HepG2 (cell line): ENCODE measurements around the gene NELFB. TPM values are rescaled to one million over a fixed set of nuclear protein-coding genes. Genes with fewer than 3 reads are reported as not detected.
A peak's percentile ranks its signal among the peaks of the same experiment; 100 is the strongest.

ENCODE experiments used
- AHR ChIP-seq: IDR thresholded peaks from 2 replicates; pipeline ENCODE4 v1.6.1; 2018; ENCODE audit warnings: missing genetic modification reagents, missing compliant biosample characterization
- ATF7 ChIP-seq, 2 experiments: fragments of 450-650 bp in 1 of 2; sonication (generic) in 1 of 2; formaldehyde crosslinking in 1 of 2; IDR thresholded peaks; 2 replicates each; pipeline versions ENCODE4 v1.4.0 to v1.6.1; 2016 to 2020; ENCODE audit warnings: antibody characterized with exemption in 1 of 2, mild to moderate bottlenecking in 1 of 2, missing genetic modification reagents in 1 of 2
- ETV6 ChIP-seq: sonication (generic); formaldehyde crosslinking; conservative IDR thresholded peaks from 2 replicates; pipeline ENCODE4 v1.4.0; 2020; ENCODE audit warnings: missing genetic modification reagents
- GPN1 ChIP-seq: sonication (generic); formaldehyde crosslinking; IDR thresholded peaks from 2 replicates; pipeline ENCODE4 v1.5.1; 2020; ENCODE audit warnings: missing genetic modification reagents, borderline replicate concordance
- HOXA7 ChIP-seq: sonication (generic); formaldehyde crosslinking; IDR thresholded peaks from 2 replicates; pipeline ENCODE4 v1.8.1; 2022; ENCODE audit warnings: mild to moderate bottlenecking, missing genetic modification reagents, moderate library complexity
- MZF1 ChIP-seq: sonication (generic); formaldehyde crosslinking; IDR thresholded peaks from 2 replicates; pipeline ENCODE4 v1.8.1; 2023; ENCODE audit warnings: mild to moderate bottlenecking, missing genetic modification reagents, borderline replicate concordance
- PAF1 ChIP-seq: IDR thresholded peaks from 2 replicates; pipeline ENCODE4 v1.6.1; 2016; ENCODE audit warnings: missing genetic modification reagents, missing compliant biosample characterization
- PTBP1 ChIP-seq: fragments of 200-400 bp; formaldehyde crosslinking; IDR thresholded peaks from 2 replicates; pipeline ENCODE4 v1.6.1; 2018; ENCODE audit warnings: low read length, low read depth; ENCODE audit not compliant: poor library complexity, severe bottlenecking
- RBFOX2 ChIP-seq: fragments of 200-400 bp; formaldehyde crosslinking; IDR thresholded peaks from 2 replicates; pipeline ENCODE4 v1.6.1; 2017; ENCODE audit warnings: low read depth, mild to moderate bottlenecking, low read length
- RELA ChIP-seq: sonication (generic); formaldehyde crosslinking; IDR thresholded peaks from 2 replicates; pipeline ENCODE4 v1.4.0; 2020; ENCODE audit warnings: missing genetic modification reagents
- SALL2 ChIP-seq: sonication (generic); formaldehyde crosslinking; IDR thresholded peaks from 2 replicates; pipeline ENCODE4 v1.8.1; 2023; ENCODE audit warnings: mild to moderate bottlenecking, missing genetic modification reagents, inconsistent platforms
- SNAPC2 ChIP-seq: sonication (generic); formaldehyde crosslinking; IDR thresholded peaks from 2 replicates; pipeline ENCODE4 v1.8.1; 2022; ENCODE audit warnings: mild to moderate bottlenecking, missing genetic modification reagents
- SNRNP70 ChIP-seq: fragments of 200-400 bp; formaldehyde crosslinking; IDR thresholded peaks from 2 replicates; pipeline ENCODE4 v1.6.1; 2017; ENCODE audit warnings: mild to moderate bottlenecking, low read depth, low read length, moderate library complexity
- THYN1 ChIP-seq: sonication (generic); formaldehyde crosslinking; IDR thresholded peaks from 2 replicates; pipeline ENCODE4 v1.8.1; 2023; ENCODE audit warnings: low read depth, mild to moderate bottlenecking, moderate library complexity, missing genetic modification reagents, borderline replicate concordance
- ZMYM3 ChIP-seq: sonication (generic); formaldehyde crosslinking; IDR thresholded peaks from 2 replicates; pipeline ENCODE4 v1.5.1; 2020; ENCODE audit warnings: mild to moderate bottlenecking, missing genetic modification reagents
- ZNF496 ChIP-seq: sonication (generic); formaldehyde crosslinking; IDR thresholded peaks from 2 replicates; pipeline ENCODE4 v1.8.1; 2023; ENCODE audit warnings: mild to moderate bottlenecking, moderate library complexity, missing genetic modification reagents; ENCODE audit not compliant: insufficient replicate concordance
- ZNF552 ChIP-seq: sonication (generic); formaldehyde crosslinking; IDR thresholded peaks from 2 replicates; pipeline ENCODE4 v1.9.0; 2022; ENCODE audit warnings: missing genetic modification reagents, mild to moderate bottlenecking, borderline replicate concordance
- ZNF775 ChIP-seq: sonication (generic); formaldehyde crosslinking; IDR thresholded peaks from 2 replicates; pipeline ENCODE4 v1.4.0; 2020; ENCODE audit warnings: missing genetic modification reagents, mild to moderate bottlenecking, moderate library complexity, borderline replicate concordance
- ZNF780A ChIP-seq: sonication (generic); formaldehyde crosslinking; IDR thresholded peaks from 2 replicates; pipeline ENCODE4 v1.8.0; 2022; ENCODE audit warnings: mild to moderate bottlenecking, missing genetic modification reagents, moderate library complexity
- polyA plus RNA-seq, 8 experiments: library from polyadenylated mRNA; depleted of rRNA in 3 of 8; stranded (reverse) in 7 of 8; unstranded in 1 of 8; fragments of >200 nt; fragmentation: Illumina TruSeq in 4 of 8; extraction: Trizol in 4 of 8; gene quantifications; 2 replicates each; pipeline versions ENCODE4 v1.2.1 to v1.2.3, GENCODE V29; 2011 to 2016; ENCODE audit warnings: low read depth in 4 of 8, missing spikeins in 1 of 8, mixed read lengths in 1 of 8; ENCODE audit not compliant: insufficient read depth in 1 of 8
- total RNA-seq, 5 experiments: library from RNA; depleted of rRNA; stranded (reverse); fragments of >200 nt; fragmentation: Illumina TruSeq; extraction: Trizol; gene quantifications; 2 replicates each; pipeline ENCODE4 v1.2.3, GENCODE V29; 2016; ENCODE audit warnings: low read depth in 1 of 5
- TF ChIP-seq, protein P1 (sequence below): sonication (generic); formaldehyde crosslinking; IDR thresholded peaks from 2 replicates; pipeline ENCODE4 v1.5.0; 2020; ENCODE audit warnings: mild to moderate bottlenecking, missing genetic modification reagents
- TF ChIP-seq, protein P2 (sequence below): sonication (generic); formaldehyde crosslinking; IDR thresholded peaks from 2 replicates; pipeline ENCODE4 v1.4.0; 2020; ENCODE audit warnings: low read depth, mild to moderate bottlenecking, missing genetic modification reagents
- TF ChIP-seq, protein P3 (sequence below): sonication (generic); formaldehyde crosslinking; IDR thresholded peaks from 2 replicates; pipeline ENCODE4 v1.4.0; 2020; ENCODE audit warnings: missing genetic modification reagents

The NELFB gene
- total and polyA plus RNA-seq, 2 of the 13 experiments (the other 11 are each of a cell fraction or from before 2014, with no cell fraction given), result 26.5 to 45.8 TPM

DNA sequence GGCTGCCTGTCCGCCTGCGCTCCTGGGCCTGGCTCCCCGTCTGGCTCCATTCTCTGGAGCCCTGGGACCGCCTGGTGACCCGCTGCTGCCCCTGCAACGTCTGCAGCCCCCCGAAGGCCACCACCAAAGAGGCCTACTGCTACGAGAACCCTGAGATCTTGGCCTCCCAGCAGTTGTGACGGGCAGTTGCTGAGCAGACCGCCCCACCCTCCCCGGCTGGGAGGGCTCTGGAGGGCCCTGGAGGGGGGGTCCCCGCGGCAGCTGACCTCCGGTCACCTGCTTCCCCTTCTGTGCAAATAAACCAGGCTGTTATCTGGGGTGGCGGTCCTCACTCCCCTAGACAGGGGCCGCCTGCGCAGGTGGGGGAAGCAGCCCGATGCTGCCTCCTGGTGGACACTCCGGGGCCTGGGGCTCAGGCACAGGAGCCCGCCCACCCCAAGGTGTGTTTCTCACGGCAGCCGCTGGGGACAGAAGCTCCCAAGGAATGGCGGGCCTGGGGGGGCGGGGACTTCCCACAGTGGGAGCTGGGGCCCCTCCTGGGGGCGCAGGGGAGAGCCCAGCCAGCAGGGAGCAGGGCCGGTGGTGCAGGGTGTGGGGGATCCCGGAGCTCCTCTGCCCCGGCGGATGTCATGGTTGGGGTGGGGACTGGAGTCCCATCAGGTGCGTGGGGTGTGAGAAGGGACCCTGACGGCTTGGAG is 18.7 kb upstream of the NELFB start (continued):
- TF ChIP-seq, protein P1, sequence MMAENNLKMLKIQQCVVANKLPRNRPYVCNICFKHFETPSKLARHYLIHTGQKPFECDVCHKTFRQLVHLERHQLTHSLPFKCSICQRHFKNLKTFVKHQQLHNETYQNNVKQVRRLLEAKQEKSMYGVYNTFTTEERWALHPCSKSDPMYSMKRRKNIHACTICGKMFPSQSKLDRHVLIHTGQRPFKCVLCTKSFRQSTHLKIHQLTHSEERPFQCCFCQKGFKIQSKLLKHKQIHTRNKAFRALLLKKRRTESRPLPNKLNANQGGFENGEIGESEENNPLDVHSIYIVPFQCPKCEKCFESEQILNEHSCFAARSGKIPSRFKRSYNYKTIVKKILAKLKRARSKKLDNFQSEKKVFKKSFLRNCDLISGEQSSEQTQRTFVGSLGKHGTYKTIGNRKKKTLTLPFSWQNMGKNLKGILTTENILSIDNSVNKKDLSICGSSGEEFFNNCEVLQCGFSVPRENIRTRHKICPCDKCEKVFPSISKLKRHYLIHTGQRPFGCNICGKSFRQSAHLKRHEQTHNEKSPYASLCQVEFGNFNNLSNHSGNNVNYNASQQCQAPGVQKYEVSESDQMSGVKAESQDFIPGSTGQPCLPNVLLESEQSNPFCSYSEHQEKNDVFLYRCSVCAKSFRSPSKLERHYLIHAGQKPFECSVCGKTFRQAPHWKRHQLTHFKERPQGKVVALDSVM, result peak; percentile 57
- TF ChIP-seq GPN1, result no peak
- no peak for TF ChIP-seq ETV6
- TF ChIP-seq, protein P2, sequence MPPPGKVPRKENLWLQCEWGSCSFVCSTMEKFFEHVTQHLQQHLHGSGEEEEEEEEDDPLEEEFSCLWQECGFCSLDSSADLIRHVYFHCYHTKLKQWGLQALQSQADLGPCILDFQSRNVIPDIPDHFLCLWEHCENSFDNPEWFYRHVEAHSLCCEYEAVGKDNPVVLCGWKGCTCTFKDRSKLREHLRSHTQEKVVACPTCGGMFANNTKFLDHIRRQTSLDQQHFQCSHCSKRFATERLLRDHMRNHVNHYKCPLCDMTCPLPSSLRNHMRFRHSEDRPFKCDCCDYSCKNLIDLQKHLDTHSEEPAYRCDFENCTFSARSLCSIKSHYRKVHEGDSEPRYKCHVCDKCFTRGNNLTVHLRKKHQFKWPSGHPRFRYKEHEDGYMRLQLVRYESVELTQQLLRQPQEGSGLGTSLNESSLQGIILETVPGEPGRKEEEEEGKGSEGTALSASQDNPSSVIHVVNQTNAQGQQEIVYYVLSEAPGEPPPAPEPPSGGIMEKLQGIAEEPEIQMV (CRISPR knock-in tag), result 0 out of 2 replicates have a peak, but pooled peaks have one; percentile 40
- TF ChIP-seq ZMYM3 (CRISPR knock-in tag), result peak; percentile 36; the same call in 1 of the 2 replicates
- no peak for TF ChIP-seq HOXA7 (CRISPR knock-in tag)
- TF ChIP-seq ZNF496 (CRISPR knock-in tag), result no peak
- no peak for TF ChIP-seq ATF7 (IDR thresholded peaks at IDR 0.05)
- TF ChIP-seq ATF7 (CRISPR knock-in tag; IDR thresholded peaks at IDR 0.05), result no peak; the same call in 1 of the 2 replicates
- no peak for TF ChIP-seq PAF1
- TF ChIP-seq, protein P3, sequence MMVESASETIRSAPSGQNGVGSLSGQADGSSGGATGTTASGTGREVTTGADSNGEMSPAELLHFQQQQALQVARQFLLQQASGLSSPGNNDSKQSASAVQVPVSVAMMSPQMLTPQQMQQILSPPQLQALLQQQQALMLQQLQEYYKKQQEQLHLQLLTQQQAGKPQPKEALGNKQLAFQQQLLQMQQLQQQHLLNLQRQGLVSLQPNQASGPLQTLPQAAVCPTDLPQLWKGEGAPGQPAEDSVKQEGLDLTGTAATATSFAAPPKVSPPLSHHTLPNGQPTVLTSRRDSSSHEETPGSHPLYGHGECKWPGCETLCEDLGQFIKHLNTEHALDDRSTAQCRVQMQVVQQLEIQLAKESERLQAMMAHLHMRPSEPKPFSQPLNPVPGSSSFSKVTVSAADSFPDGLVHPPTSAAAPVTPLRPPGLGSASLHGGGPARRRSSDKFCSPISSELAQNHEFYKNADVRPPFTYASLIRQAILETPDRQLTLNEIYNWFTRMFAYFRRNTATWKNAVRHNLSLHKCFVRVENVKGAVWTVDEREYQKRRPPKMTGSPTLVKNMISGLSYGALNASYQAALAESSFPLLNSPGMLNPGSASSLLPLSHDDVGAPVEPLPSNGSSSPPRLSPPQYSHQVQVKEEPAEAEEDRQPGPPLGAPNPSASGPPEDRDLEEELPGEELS (CRISPR knock-in tag), result peak; percentile 72
- TF ChIP-seq MZF1, result no peak
- peak; percentile 19; the same call in 1 of the 2 replicates for TF ChIP-seq SALL2
- peak; percentile 64; the same call in 1 of the 2 replicates for TF ChIP-seq RBFOX2
- TF ChIP-seq ZNF552 (CRISPR knock-in tag), result peak; percentile 55; the same call in 1 of the 2 replicates
- peak; percentile 56; the same call in 1 of the 2 replicates for TF ChIP-seq ZNF780A (CRISPR knock-in tag)
- no peak; the same call in 1 of the 2 replicates for TF ChIP-seq AHR (CRISPR knock-in tag)
- TF ChIP-seq SNAPC2, result no peak
- TF ChIP-seq RELA (CRISPR knock-in tag), result no peak; the same call in 1 of the 2 replicates
- no peak for TF ChIP-seq THYN1 (CRISPR knock-in tag)
- TF ChIP-seq SNRNP70, result no peak
- no peak for TF ChIP-seq PTBP1
- no peak for TF ChIP-seq ZNF775 (CRISPR knock-in tag)
